Breast epithelium (tissue), 3 donors: ENCODE results near the gene STAMBPL1.

Source experiments
- CTCF ChIP-seq, 3 donors: fragments of 450-650 bp; IDR thresholded peaks; one replicate each; pipeline ENCODE4 v1.5.1; 2016 to 2017; ENCODE audit warnings: antibody characterized with exemption in 3 of 3, mild to moderate bottlenecking in 3 of 3, moderate library complexity in 3 of 3
- POLR2A ChIP-seq: fragments of 450-650 bp; IDR thresholded peaks from one replicate; pipeline ENCODE4 v1.6.1; 2016; ENCODE audit warnings: antibody characterized with exemption, mild to moderate bottlenecking, moderate library complexity
- POLR2AphosphoS5 ChIP-seq, 3 donors: sonication (generic); formaldehyde crosslinking; IDR thresholded peaks; one replicate each; pipeline ENCODE4 v1.6.1; 2017; ENCODE audit warnings: antibody characterized with exemption in 3 of 3

- TF ChIP-seq CTCF (IDR thresholded peaks at IDR 0.05) (no peak), POLR2A (no peak), POLR2AphosphoS5 (IDR thresholded peaks at IDR 0.05) (no peak)
Observed at GRCh38 chr10:88886557-88886956, 6.5 kb downstream of the STAMBPL1 start.
